ENCODE data around the gene WDR55. TPM values are rescaled to one million over a fixed set of nuclear protein-coding genes. Genes with fewer than 3 reads are reported as not detected.

Gene WDR55
- polyA plus RNA-seq, 2 of the 4 experiments (the other 2 are of a cell fraction), result 23.3 to 36.2 TPM

DNA sequence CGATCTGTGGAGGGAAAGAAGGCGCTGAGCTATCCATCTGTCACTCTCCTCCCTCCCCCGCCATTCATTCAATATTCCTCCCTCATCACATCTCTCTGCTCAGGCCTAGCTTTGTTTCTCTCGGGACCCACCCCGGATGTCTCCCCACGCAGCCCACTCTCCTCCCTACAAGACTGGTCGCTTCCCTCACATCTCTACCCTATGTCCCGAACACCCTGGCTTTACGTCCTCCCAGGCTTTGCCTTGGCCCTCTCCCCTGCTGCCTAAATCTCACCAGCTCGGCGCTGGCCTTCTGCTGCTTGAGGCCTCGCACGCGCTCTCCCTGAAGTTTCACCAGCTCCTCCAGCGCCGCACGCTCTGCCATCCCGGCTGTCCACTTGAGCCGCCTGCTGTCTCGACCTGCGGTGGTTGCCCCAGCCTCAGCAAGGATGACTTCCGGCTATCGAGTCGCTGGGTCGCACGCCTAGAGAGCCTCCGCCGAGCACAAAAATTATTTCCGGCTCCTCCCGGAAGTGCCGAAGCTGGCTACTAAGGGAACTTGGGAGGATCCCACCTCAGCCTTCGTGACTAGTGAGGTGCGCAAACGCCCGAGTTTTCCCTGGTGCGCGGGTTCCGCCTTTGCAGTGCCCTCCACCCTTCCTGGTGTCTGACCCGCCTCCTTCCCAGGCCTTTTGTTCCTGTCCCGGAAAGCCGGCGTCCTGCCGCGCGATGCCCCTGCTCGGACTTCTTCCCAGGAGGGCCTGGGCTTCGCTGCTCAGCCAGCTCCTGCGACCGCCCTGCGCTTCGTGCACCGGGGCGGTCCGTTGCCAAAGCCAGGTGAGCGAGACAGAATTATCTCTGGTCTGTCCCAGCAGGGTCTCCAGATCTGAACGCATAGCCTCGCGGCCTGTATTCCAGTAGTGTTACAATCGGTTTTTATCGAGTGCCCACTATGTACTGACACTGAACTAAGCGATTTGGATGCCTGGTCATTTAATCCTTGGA is 26.5 kb downstream of the WDR55 start, which contains the start of the genes HARS1 and HARS2:
TSS of gene HARS1 (minus strand) at position 430 of the 984 bp plus-strand sequence. CDS start at position 364, 66 bp downstream.
TSS of gene HARS2 (plus strand) at position 515 of the 984 bp plus-strand sequence. CDS start at position 709, 194 bp downstream.
- Histone ChIP-seq H3K27ac (peak within 1 kb of the TSS; percentile 90 to 91), H3K4me2 (peak within 1 kb of the TSS; percentile 95), H3K9me3 (no peaks in the 10 kb centered on the region), H3K4me3 (peak within 1 kb of the TSS; percentile 81), H3K4me1 (peaks cover 17% of the 10 kb centered on the region)
- ChIA-PET POLR2A (interaction anchor here (0.6 to 2.0 kb wide), 14 partner anchors 9 to 345 kb away, joined by 3 to 27 read pairs (median 4); partner anchors contain the start of genes ANKHD1, HBEGF, IK and NDUFA2), CTCF (interaction anchor here (0.6 to 1.5 kb wide), 9 partner anchors 11 to 318 kb away, joined by 3 to 6 read pairs (median 3); partner anchors contain the start of genes DND1 and TMCO6)
- DNase-seq (ENCODE audit: low read depth in 1 of 2, low spot score in 1 of 2), result peak; percentile 97 to 98
- no peak for FAIRE-seq
- ATAC-seq, result peak; percentile 98 to 99
- WGBS (ENCODE audit: missing lambda C conversion rate), result under 1% methylated on average over 35 of the region's 61 CpGs
- peak; percentile 13; the same call in 1 of the 2 replicates for TF ChIP-seq RFX5 (IDR thresholded peaks at IDR 0.05)
- no peak for TF ChIP-seq JUNB (IDR thresholded peaks at IDR 0.05)
- no peak for TF ChIP-seq ESRRA (IDR thresholded peaks at IDR 0.05; ENCODE audit: borderline replicate concordance, low read length)
- TF ChIP-seq TFCP2L1 (CRISPR knock-in tag; IDR thresholded peaks at IDR 0.05), result no peak
- no peak for TF ChIP-seq ZSCAN20 (CRISPR knock-in tag; IDR thresholded peaks at IDR 0.05)
- TF ChIP-seq HDAC2 (IDR thresholded peaks at IDR 0.05), result no peak
- TF ChIP-seq MAZ (IDR thresholded peaks at IDR 0.05; ENCODE audit: borderline replicate concordance, low read depth, low read length), result 0 out of 2 replicates have a peak, but pooled peaks have one; percentile 26
- TF ChIP-seq NR3C1 (IDR thresholded peaks at IDR 0.05), result no peak
- no peak for TF ChIP-seq ZC3H11A (IDR thresholded peaks at IDR 0.05)
- TF ChIP-seq, protein P1, sequence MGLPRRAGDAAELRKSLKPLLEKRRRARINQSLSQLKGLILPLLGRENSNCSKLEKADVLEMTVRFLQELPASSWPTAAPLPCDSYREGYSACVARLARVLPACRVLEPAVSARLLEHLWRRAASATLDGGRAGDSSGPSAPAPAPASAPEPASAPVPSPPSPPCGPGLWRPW (IDR thresholded peaks at IDR 0.05), result no peak
- no peak for TF ChIP-seq RARB (CRISPR knock-in tag; IDR thresholded peaks at IDR 0.05)
- TF ChIP-seq CEBPB (IDR thresholded peaks at IDR 0.05), result no peak
- TF ChIP-seq, protein P2, sequence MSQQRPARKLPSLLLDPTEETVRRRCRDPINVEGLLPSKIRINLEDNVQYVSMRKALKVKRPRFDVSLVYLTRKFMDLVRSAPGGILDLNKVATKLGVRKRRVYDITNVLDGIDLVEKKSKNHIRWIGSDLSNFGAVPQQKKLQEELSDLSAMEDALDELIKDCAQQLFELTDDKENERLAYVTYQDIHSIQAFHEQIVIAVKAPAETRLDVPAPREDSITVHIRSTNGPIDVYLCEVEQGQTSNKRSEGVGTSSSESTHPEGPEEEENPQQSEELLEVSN (IDR thresholded peaks at IDR 0.05; ENCODE audit: borderline replicate concordance, low read depth), result peak; percentile 40; the same call in 1 of the 2 replicates
- TF ChIP-seq, protein P3, sequence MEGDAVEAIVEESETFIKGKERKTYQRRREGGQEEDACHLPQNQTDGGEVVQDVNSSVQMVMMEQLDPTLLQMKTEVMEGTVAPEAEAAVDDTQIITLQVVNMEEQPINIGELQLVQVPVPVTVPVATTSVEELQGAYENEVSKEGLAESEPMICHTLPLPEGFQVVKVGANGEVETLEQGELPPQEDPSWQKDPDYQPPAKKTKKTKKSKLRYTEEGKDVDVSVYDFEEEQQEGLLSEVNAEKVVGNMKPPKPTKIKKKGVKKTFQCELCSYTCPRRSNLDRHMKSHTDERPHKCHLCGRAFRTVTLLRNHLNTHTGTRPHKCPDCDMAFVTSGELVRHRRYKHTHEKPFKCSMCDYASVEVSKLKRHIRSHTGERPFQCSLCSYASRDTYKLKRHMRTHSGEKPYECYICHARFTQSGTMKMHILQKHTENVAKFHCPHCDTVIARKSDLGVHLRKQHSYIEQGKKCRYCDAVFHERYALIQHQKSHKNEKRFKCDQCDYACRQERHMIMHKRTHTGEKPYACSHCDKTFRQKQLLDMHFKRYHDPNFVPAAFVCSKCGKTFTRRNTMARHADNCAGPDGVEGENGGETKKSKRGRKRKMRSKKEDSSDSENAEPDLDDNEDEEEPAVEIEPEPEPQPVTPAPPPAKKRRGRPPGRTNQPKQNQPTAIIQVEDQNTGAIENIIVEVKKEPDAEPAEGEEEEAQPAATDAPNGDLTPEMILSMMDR (IDR thresholded peaks at IDR 0.05), result no peak
- no peak for TF ChIP-seq POLR2AphosphoS2 (conservative IDR thresholded peaks at IDR 0.05; ENCODE audit: low read length)
- no peak for TF ChIP-seq EHMT2 (IDR thresholded peaks at IDR 0.05; ENCODE audit: low read depth)
- peak; percentile 56; the same call in 1 of the 2 replicates for TF ChIP-seq PHF8 (IDR thresholded peaks at IDR 0.05; ENCODE audit: borderline replicate concordance, low read depth)
- no peak for TF ChIP-seq FOSB (CRISPR knock-in tag; IDR thresholded peaks at IDR 0.05)
- TF ChIP-seq HOXB13 (CRISPR knock-in tag; IDR thresholded peaks at IDR 0.05; ENCODE audit: low read depth), result no peak
- no peak for TF ChIP-seq FOSL2 (IDR thresholded peaks at IDR 0.05)
- TF ChIP-seq FOSL2 (CRISPR knock-in tag; IDR thresholded peaks at IDR 0.05), result no peak
- no peak for TF ChIP-seq ZNF302 (CRISPR knock-in tag; IDR thresholded peaks at IDR 0.05)
- TF ChIP-seq, protein P4, sequence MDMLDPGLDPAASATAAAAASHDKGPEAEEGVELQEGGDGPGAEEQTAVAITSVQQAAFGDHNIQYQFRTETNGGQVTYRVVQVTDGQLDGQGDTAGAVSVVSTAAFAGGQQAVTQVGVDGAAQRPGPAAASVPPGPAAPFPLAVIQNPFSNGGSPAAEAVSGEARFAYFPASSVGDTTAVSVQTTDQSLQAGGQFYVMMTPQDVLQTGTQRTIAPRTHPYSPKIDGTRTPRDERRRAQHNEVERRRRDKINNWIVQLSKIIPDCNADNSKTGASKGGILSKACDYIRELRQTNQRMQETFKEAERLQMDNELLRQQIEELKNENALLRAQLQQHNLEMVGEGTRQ (IDR thresholded peaks at IDR 0.05), result no peak
- TF ChIP-seq HEYL (CRISPR knock-in tag; IDR thresholded peaks at IDR 0.05), result no peak
- TF ChIP-seq, protein P5, sequence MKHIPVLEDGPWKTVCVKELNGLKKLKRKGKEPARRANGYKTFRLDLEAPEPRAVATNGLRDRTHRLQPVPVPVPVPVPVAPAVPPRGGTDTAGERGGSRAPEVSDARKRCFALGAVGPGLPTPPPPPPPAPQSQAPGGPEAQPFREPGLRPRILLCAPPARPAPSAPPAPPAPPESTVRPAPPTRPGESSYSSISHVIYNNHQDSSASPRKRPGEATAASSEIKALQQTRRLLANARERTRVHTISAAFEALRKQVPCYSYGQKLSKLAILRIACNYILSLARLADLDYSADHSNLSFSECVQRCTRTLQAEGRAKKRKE (CRISPR knock-in tag; IDR thresholded peaks at IDR 0.05; ENCODE audit: low read depth), result no peak
- TF ChIP-seq EP300 (IDR thresholded peaks at IDR 0.05), result no peak
- peak; percentile 50; the same call in 1 of the 2 replicates for TF ChIP-seq KDM5A (IDR thresholded peaks at IDR 0.05)
- 0 out of 2 replicates have a peak, but pooled peaks have one; percentile 33 for TF ChIP-seq BHLHE40 (IDR thresholded peaks at IDR 0.05; ENCODE audit: low read depth, low read length)
- TF ChIP-seq FOXS1 (CRISPR knock-in tag; IDR thresholded peaks at IDR 0.05), result no peak
- TF ChIP-seq, protein P6, sequence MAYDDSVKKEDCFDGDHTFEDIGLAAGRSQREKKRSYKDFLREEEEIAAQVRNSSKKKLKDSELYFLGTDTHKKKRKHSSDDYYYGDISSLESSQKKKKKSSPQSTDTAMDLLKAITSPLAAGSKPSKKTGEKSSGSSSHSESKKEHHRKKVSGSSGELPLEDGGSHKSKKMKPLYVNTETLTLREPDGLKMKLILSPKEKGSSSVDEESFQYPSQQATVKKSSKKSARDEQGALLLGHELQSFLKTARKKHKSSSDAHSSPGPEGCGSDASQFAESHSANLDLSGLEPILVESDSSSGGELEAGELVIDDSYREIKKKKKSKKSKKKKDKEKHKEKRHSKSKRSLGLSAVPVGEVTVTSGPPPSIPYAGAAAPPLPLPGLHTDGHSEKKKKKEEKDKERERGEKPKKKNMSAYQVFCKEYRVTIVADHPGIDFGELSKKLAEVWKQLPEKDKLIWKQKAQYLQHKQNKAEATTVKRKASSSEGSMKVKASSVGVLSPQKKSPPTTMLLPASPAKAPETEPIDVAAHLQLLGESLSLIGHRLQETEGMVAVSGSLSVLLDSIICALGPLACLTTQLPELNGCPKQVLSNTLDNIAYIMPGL (CRISPR knock-in tag; IDR thresholded peaks at IDR 0.05; ENCODE audit: borderline replicate concordance), result no peak
- TF ChIP-seq TP53 (CRISPR knock-in tag; IDR thresholded peaks at IDR 0.05), result no peak
- no peak for TF ChIP-seq CBX8 (IDR thresholded peaks at IDR 0.05)
- no peak for TF ChIP-seq NFE2L2 (conservative IDR thresholded peaks at IDR 0.05; ENCODE audit: low read length)
- TF ChIP-seq, protein P7, sequence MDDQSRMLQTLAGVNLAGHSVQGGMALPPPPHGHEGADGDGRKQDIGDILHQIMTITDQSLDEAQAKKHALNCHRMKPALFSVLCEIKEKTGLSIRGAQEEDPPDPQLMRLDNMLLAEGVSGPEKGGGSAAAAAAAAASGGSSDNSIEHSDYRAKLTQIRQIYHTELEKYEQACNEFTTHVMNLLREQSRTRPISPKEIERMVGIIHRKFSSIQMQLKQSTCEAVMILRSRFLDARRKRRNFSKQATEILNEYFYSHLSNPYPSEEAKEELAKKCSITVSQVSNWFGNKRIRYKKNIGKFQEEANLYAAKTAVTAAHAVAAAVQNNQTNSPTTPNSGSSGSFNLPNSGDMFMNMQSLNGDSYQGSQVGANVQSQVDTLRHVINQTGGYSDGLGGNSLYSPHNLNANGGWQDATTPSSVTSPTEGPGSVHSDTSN (IDR thresholded peaks at IDR 0.05), result no peak
